ENCODE results near the gene PIEZO1.

Gene PIEZO1

DNA sequence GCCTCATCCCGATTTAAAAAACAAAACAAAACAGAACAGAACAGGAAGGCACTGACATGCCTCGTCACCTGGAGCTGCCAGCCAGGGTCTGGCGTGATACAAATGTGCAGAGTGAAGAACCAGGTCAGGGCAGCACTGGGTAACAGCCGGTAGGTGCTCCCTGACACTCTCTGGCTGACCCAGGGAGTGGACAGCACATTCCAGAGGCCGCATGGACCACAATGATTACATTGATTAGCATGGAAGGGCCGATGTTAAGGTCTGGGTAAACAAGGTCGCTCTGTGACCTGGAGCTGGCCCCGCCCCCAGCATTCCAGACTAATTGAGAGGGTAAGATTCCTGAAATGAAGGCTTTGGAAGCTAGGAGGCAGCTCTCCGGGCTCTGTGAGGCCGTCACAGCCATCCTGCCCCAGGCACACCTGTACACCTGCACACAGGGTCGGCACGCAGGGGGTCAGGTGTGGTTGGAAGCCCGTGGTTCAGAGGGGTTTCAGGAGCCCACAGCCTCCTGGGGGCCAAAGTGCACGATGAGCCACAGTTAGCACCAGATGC is 21.4 kb downstream of the PIEZO1 start:
- DNase-seq: no peak

DNA sequence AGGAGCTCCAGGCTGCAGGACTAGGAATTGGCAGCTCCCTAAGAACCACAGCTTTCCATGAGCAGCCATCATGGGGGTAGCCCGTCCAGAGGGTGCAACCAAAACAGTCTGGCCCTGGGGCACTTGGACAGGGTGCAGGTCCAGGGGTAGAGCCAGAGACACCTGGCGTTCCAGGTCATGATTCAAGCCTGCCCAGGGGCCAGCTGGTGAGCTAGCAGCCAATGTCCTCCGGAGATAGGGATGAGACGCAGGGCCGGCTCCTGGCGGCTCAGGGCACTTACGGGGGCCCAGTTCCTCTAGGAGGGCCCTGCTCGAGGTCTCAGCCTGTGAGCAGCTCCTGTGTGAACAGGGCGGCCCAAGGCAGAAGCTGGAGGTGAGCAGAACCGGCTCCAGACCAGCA is 22.1 kb downstream of the PIEZO1 start:
- DNase-seq: no peak

DNA sequence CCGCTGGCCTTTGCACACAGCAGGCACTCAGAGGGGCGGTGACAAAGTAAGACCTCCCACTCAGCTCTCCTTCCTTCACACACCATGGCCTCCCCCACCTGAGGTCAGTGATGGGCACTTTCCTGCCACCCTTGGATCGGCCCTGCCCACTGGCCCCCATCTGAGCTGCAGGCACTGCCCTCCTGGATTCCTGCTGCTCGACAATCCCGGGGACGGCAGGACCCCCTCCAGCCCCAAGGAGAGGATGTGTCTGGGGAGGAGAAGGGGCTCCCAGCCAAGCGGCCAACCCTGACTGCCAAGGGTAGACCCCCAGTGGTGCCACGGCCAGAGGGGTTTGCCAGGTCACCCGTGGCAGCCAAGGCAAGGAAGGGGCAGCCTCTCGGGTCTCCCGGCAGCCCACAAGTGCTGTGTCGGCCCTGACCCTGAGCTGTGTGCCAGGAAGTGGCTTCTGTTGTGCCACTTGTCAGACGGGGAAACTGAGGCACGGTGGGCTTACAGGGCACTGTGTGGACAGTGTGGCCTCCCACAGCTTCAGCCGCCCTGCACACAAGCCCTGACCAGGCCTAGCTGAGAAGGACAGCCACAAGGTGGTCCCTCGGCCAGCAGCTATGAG is 22.7 kb downstream of the PIEZO1 start:
- DNase-seq: no peak

DNA sequence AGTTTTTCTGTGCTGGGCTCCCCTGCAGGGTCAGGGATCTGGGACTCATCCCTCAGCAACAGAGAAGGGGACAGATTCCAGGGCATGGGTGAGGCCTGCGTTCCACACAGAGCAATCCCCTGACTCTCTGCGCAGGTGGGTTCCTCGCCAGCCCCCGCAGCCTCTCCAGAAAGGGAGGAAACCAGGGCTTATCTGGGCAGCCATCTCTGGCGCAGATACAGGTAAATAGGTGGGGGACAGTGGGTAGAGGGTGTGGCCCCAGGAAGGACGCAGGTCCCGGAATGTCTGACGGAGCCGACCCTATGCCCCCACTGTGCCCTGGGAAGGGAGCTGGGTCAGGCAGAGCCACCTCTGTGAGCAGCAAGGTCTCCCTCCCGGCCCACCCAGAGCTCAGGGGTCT is 23.2 kb downstream of the PIEZO1 start:
- DNase-seq: no peak

- DNase-seq: no peak
These were observed 23.9 kb downstream of the PIEZO1 start for GRCh38 chr16:88761143-88761534.

DNA sequence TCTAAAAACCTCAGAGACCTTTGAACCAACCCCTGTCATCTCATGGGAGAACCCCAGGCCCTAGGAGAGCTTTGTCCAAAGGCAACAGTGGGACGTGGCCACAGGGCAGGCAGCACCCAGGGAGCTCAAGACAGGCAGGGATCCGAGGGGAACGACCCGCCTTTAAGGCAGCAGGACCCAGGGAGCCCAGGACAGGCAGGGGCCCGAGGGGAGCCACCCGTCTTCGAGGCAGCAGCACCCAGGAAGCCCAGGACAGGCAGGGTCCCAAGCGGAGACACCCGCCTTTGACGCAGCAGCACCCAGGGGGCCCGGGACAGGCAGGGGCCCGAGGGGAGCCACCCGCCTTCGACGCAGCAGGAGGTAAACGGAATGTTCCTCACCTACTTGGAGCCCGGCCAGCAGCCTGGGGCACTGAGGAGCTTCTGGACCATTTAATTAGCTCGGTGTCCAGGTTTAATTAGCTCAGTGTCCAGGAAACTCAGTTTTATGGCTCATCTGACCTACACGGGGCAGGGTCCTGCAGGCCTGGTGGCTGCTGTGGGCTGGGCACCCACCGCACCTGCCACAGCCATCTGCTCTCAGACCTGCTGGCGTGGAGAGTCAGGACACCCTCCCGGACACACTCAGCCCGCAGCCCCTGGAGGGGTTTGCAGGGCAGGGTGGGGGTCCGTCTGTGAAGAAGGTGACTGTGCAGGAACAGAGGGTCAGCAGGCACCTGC is 24.4 kb downstream of the PIEZO1 start:
- no peak for DNase-seq

DNA sequence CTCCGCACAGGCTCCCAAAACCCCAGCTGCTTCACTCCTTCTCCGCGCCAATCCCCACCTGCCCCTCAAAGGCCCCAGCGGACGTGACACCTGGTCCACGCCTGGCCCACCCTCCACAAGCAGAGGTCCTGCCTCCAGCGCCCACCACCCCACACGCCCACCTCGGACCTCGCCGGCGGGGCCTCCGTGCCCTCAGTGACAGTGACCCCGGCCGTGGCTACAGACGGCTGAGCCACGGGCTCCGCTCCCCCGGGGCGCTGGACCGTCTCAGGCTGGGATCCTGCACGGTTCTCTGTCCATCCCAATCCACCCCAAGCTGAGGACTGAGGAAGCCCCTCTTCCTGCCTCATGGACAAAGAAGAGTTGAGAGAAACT is 25.1 kb downstream of the PIEZO1 start:
- no peak for DNase-seq

DNA sequence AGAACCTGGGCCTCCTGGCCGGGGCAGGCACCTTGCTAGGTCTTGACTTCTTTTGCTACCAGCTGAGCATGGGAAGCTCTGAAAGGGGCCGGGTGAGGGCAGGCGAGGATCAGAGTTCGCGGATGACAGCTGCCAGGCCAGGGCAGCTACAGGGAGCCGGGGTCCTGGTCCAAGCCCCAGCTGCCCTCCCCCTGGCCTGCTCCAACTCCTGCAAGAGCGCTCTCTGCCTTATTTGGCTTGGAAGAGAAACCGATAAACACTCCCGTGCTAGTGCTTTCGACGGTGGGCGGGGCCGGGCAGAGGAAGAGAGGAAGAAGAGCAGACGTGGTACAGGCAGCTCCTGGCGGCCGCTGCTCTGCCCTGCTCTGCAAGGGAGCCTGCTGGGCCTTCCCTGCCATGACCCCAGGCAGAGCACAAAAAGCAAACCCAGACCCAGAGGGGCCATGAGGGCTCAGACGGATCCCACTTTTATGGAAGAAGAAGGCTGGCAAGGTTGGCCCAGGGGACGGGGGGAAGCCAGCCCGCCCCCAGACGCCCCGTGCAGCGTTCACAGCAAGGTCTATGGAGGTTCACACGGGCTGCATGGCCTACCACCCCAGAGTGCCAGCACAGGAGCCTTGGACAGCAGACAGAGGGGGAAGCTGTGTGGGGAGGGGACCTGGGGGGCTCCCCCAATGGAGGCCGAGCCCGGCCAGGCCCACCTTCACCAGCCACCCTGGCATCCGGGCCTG is 25.6 kb downstream of the PIEZO1 start:
- peak; percentile 61 for DNase-seq

GRCh38 chr16:88758944-88759244 is 26.1 kb downstream of the PIEZO1 start:
- DNase-seq: no peak

DNA sequence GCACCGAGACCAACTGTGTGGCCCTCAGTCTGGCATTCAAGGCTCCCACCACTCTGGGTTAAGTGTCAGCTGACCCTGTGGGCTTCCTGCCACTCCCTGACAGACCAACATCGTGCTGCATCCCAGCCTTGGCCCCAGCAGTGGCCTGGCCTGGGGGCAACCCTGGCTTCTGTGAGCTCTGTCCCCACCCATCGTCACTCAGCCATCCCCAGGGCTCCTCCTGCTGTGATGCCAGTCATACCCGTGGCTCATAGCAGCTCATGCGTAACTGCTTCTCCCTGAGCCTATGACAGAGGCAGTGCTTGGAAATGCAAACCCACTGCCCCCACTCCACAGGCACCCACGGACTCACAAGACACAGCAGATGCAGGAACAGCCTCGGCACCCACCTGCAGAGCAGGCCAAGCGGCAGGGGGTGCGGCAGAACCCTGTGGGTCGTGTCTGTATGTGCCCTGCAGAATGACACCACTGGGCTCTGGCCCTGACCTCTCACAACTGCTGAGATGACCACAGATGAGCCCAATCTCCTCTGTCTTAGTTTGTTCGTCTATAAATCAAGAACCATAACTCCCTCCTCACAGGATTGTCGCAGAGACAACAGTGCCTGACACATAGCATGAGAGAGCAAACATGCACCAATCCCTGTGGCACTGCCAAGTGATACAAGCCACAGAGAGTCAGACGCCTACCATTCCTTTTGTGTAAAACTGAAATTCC is 26.6 kb downstream of the PIEZO1 start:
- DNase-seq: no peak

- no peak for DNase-seq
These were observed 29.1 kb downstream of the PIEZO1 start for GRCh38 chr16:88755745-88756443.

DNA sequence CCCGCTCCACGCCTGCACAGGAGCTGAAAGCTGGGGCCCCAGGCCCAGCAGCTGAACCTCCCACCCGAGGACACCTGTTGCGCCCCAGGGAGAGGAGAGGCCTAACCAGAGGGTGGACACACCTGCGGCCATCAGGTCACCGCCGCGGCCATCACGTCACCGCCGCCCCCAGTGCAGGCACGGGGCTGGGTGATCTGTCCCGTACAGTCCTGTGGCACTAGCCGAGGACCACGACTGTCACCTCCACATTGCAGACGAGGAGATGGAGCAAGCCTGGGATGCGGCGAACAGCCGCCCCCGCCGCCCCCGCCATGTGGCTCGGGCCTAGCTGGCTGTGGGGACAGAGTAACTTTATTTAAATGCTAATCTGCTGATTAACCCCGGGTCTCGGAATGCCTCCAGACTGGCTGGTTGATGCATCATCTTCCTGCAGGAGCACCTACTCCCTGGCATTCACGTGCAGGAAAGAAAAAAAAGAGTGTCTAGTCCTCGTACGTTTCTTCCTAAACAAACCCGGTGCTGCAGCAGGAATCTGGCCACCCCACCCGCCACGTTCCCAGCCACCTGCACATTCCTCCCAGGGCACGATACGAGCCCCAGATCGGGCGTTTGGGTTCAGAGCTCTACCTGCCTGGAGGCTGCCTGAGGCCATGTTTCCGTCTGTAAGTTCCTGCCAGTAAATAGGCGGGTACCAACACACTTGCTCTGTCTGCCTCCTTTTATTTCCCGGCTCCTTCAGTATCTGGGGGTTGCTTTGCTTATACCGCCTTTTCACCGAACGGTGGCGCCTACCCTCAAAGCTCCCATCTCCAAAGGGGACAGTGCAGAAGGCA is 29.9 kb downstream of the PIEZO1 start:
- DNase-seq: no peak

DNA sequence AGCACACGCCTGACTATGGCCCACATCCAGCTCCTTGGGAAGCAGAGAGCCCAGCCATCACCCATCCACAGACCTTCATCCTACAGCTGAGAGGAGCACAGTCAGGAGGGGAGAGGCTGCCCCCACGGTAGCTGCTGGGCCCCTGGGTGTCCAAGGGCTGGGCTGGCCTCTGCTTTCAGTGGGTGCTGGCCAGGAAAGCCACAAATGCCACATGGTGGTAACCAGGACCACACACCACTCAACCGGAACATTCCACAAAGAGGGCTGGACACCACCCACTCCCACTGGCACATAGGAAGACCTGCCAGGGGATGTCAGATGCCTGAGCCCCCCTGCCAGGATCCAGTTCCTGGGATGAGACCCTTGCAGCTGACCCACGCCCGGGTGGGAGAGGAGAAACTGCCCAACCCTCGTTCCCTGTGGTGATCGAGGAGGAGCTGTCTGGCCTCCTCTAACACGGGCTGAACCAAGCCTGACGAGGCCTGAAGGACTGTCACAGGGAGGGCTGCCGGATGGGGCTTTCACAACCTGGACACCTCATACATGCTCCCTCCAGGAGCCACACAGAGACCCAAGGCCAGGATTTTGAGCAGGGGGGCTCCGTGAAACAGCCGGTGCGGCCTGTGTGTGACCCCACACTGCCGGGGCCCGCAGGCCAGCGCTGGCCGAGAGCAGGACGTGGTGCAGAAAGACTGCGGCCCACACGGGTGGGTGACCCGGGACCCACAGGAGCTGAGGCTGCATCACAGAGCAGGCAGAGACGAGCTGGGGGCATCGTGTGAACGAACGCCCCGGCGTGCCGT is 30.7 kb downstream of the PIEZO1 start:
- no peak for DNase-seq

GRCh38 chr16:88753602-88754001 is 31.4 kb downstream of the PIEZO1 start:
- DNase-seq: no peak

DNA sequence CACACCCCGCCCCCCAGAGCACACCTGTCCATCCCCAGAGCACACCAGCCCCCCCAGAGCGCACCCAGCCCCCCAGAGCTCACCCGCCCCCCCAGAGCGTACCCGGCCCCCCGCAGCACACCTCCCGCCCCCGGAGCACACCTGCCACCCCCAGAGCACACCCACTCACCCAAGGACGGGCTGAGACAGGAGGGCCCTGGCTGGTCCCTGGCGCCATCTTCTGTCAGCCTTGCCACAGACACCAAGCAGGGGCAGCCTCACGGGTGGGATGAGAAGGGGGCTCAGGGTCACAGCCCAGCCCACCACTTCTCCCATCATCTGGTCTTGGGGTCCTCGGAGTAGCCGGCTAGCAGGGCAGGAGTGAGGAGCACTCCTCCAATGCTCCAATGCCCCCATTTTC is 31.8 kb downstream of the PIEZO1 start:
- DNase-seq: no peak

GRCh38 chr16:88752386-88753002 is 32.5 kb downstream of the PIEZO1 start:
- DNase-seq: no peak

DNA sequence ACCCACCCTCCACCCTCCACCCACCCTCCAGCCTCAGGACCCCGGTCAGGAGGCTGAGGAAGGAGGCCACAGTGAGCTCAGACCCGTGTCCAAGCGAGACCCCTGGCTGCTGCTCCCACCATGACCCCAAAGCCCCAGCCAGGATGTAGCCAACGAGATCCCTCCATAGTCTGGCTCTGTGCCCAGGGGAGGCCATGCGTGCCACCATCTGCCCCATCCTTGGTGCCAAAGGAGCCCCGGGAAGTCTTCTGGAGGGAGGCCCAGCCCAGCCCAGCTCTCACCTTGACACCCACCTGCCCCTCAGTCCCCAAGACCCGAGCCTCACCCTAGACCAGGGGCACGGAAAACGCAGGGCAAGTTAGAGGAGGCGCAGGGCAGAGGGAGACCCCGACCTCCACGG is 34.2 kb downstream of the PIEZO1 start:
- DNase-seq: no peak

DNA sequence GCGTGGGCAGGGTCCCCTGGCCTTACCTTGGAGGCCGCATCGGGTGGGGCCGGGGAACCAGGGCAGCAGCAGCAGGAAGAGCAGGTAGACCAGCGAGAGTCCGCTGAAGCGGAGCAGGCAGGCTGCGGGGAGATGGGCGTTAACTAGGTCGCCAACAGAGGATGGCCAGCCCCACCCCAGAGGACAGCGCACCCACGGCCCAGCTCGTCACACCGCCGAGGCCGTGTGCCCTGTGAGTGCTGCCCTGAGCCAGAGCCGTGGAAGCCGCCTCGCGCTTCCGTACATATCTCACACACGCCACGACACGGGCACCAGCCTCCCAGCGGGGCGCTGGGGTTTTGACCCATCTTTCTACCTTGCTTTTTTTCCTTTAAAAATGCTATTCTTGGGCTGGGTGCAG is 35.7 kb downstream of the PIEZO1 start:
- no peak for DNase-seq

GRCh38 chr16:88748364-88748763 is 36.7 kb downstream of the PIEZO1 start:
- no peak for DNase-seq

DNA sequence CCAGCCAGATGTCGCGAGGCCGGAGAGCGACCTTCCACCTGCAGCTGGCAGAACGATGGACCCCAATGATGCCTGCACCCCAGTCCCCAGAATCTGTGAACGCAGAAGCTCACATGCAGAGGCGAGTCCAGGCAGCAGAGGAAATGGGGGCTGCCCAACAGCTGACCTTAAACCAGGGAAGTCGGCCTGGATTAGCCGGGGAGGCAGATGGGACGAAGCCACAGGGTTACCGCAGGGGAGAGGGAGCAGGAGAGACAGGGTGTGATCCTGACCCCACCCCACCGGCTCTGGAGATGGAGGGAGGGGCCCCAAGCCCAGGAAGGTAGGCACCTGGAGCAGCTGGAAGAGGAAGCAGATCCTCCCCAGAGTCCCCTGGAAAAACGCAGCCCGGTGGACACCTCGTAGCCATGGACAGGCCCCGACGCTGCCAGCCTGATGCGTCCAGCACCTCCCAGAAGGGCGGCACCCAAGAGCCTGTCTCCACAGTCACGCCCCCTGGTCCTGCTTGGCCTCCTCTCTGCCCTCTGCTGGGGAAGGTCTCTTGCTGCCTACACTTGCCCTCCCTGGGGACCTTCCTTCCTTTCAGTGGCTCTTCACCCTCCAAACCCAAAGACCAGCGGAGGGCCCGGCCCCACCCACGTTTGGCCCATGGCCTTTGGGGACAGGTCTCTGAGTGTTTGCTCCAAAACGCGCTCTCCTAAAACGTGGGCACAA is 37.3 kb downstream of the PIEZO1 start:
- peak; percentile 50 for DNase-seq

Measured in stimulated activated CD4-positive, alpha-beta T cell treated with anti-CD3 and anti-CD28 coated beads, Interleukin-4, amount 100 ng/mL, for 24 hours (primary cell).